AG04449 (cell line): ENCODE measurements around the gene ADRM1.

Experiments used
- CTCF ChIA-PET: fragments of 350-600 bp; formaldehyde crosslinking; extraction: SDS; loops from one replicate; lab custom pipeline; 2021; ENCODE audit warnings: antibody characterized with exemption; lab: Yijun Ruan, JAX
- POLR2A ChIA-PET: fragments of 400-600, 350-600 bp; formaldehyde crosslinking; extraction: SDS; loops from one replicate; lab custom pipeline; 2020; ENCODE audit warnings: antibody characterized with exemption, inconsistent platforms; lab: Yijun Ruan, JAX
- DNase-seq: peaks from one replicate; pipeline ENCODE4 v3.0.0-alpha.2; 2010; ENCODE audit warnings: low read depth, low spot score
- H3K4me3 ChIP-seq: 2 replicates; pipeline ENCODE4 v1.5.1; 2011; ENCODE audit warnings: low read depth, mild to moderate bottlenecking, control low read depth, low read length
- CTCF ChIP-seq: IDR thresholded peaks from one replicate; pipeline ENCODE4 v1.5.1; 2011; ENCODE audit warnings: mild to moderate bottlenecking, moderate library complexity, low read length, control low read depth, inconsistent platforms; ENCODE audit not compliant: insufficient read depth; ENCODE audit errors: missing control alignments

The ADRM1 gene

GRCh38 chr20:62338294-62338620, 35.5 kb downstream of the ADRM1 start:
- ChIA-PET CTCF (no interaction called here), POLR2A (no interaction called here)
- no peak overlapping the region for H3K4me3 ChIP-seq
- no peak for DNase-seq
- TF ChIP-seq CTCF, result no peak

GRCh38 chr20:62339647-62340062, 36.9 kb downstream of the ADRM1 start:
- POLR2A ChIA-PET, result interaction anchor here (0.7 kb wide), 1 partner anchor 25 kb away, joined by 3 read pairs; no protein-coding TSS in a partner anchor
- no peak overlapping the region for H3K4me3 ChIP-seq
- no peak for TF ChIP-seq CTCF
- CTCF ChIA-PET, result interaction anchor here (1.4 kb wide), 1 partner anchor 10 kb away, joined by 4 read pairs; no protein-coding TSS in a partner anchor
- DNase-seq, result no peak

- DNase-seq, result no peak
- CTCF ChIA-PET, result no interaction called here
- POLR2A ChIA-PET, result interaction anchor here (0.7 kb wide), 1 partner anchor 1611 kb away, joined by 4 read pairs; no protein-coding TSS in a partner anchor
- H3K4me3 ChIP-seq, result no peak overlapping the region
- no peak for TF ChIP-seq CTCF
Measured at GRCh38 chr20:62342910-62343309, 40.1 kb downstream of the ADRM1 start.

- no peak overlapping the region for H3K4me3 ChIP-seq
- ChIA-PET CTCF (no interaction called here), POLR2A (interaction anchor here (0.7 kb wide), 1 partner anchor 39 kb away, joined by 3 read pairs; no protein-coding TSS in a partner anchor)
- no peak for DNase-seq
- TF ChIP-seq CTCF, result no peak
Measured at GRCh38 chr20:62344092-62344491, 41.3 kb downstream of the ADRM1 start.

GRCh38 chr20:62344782-62345181, 42.0 kb downstream of the ADRM1 start:
- ChIA-PET POLR2A (interaction anchor here (0.7 kb wide), 1 partner anchor 42 kb away, joined by 3 read pairs; the partner anchor contains the start of gene RPS21), CTCF (no interaction called here)
- TF ChIP-seq CTCF, result no peak
- no peak overlapping the region for H3K4me3 ChIP-seq
- DNase-seq, result no peak

- ChIA-PET CTCF (no interaction called here), POLR2A (no interaction called here)
- no peak for TF ChIP-seq CTCF
- DNase-seq, result no peak
- H3K4me3 ChIP-seq, result no peak overlapping the region
Measured at GRCh38 chr20:62345681-62346370, 43.0 kb downstream of the ADRM1 start.
